NCI-H187 treated with DMSO at 0.1 percent for 48 hours (cell line): ENCODE results near the gene MPPED1.

ENCODE experiments used
- DNase-seq: peaks from one replicate; lab custom pipeline; 2025; lab: John Stamatoyannopoulos, UW

MPPED1 gene

GRCh38 chr22:43411869-43412807, at the start of gene MPPED1:
Gene MPPED1, plus strand, starts transcription at chr22:43412014. Its CDS starts 12,972 bp downstream, at chr22:43424986.
- DNase-seq = no peak

DNA sequence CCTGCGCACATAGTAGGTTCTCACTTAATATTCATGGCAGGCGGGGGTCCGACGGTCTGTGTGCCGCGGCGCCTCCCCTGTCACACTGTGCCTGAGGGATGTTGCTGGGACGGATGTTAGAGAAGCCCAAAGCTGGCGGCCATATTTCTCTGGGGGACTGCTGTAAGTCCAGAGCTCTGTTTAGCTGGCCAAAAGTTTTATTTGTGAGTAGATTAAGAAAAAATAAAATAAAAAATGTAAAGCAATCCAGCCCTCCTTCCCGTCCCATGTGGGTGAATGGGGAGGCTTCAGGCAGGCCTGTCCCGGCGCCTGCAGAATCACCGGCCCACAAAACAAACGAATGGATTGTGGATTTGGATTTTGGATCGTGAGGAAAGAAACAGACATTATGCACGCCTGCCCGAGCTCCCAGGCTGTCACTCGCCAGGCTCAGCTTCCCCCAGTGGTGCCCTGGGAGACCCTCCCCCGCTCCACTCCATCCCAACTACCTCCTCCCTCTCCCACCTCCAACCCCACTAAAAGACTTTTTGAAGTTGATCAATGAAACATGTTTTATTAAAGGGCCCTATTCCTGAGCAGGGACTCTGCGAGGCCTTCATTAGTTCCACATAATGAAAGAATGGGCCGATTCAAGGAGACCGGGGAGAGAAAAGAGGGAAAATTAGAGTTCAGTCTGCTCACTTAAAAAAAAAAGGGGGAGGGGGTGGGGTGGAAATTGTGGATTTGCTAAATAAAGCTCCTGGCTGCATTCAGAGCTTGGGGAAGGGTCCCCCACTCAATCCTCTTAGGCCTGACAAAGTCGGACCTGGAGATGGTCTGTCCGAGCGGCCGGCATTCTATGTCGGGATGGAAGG, 48.3 kb upstream of the MPPED1 start:
- no peak for DNase-seq

DNA sequence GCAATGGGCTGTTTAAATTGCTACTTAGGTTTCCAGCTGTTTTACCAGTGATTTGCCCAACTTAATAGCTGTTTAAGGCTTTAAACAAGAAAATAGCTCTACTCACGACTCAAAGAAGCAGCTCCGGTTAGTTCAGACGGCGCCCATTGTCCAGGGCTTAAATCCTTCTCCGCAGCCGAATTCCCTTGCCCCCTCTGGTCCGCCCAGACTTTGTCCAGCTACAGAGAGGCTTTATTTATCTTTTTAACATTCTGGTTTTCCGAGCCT, 47.7 kb upstream of the MPPED1 start:
- DNase-seq = no peak

DNA sequence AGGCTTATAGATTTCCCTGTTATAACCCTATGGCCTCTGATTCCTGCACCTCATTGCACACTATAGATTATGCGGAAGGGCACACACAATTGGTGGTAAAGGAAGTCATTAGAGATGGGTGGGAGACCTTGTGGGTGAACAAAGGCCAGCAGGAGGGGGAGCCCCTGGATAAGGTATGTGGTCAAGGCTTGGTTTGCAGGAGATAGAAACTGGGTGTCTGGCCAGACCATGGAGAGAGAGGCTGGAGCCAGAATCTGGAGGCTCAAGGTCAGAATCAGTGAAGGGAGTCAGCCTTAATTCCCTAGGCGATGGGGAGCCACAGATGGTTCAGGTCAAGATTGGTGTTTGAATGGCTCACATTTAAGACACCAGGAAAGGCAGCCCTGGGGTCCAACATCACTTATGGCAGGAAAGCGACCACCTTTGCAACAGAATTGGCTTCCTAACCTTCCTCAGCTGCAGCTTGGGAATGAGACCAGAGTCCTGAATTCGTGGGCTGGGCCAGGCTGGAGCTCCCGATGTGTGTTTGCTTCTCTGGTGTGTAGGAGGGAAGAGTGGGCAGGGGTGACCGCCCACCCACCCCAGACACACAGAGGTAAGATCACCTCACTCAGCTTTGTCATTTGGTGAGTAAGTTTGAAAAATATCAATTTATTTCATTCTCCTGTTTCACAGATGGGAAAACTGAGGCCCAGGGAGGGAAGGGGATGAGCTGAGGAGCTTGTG, 45.9 kb upstream of the MPPED1 start:
- DNase-seq = no peak

DNA sequence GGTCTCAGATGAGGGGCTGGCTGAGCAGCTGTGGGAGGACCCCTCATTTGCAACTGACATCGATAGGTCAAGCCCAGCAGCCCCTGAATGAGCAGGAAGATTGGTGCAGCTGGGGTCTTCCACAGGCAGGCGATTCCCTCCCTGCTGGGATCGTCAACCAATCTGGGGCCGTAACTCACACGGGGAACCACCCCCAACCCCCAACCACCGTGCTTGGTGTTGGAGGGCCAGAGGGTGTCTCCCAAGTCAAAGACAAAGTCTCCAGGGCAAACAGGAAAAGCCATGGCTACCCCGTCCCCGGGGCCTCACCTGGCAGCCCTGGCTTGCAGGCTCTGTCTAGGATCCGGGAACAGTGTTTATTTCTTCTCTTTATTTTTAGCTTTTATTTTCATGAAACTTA, 41.8 kb upstream of the MPPED1 start:
- DNase-seq = no peak

DNA sequence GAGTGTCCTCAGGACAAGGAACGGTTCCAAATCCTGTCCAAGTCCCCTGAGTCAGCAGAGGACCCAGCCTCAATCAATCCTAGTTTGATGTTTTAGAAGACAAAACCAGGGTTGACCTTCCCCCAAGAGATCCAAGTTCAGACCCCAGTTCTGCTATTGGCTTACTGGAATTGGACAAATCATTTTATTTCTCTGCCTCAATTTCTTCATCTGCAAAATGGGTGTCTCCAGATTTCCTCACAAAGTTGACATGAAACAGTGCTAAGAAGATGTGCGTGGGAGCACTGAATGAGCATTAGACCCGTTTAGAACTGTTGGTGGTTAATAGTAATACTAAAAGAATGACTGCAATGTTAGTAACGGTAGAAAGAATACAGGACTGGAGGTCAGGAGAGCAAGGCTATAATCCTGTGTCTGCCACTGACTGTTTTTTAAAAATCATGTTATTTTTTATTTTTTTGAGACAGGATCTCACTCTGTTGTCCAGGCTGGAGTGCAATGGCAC, 35.8 kb upstream of the MPPED1 start:
- no peak for DNase-seq

DNA sequence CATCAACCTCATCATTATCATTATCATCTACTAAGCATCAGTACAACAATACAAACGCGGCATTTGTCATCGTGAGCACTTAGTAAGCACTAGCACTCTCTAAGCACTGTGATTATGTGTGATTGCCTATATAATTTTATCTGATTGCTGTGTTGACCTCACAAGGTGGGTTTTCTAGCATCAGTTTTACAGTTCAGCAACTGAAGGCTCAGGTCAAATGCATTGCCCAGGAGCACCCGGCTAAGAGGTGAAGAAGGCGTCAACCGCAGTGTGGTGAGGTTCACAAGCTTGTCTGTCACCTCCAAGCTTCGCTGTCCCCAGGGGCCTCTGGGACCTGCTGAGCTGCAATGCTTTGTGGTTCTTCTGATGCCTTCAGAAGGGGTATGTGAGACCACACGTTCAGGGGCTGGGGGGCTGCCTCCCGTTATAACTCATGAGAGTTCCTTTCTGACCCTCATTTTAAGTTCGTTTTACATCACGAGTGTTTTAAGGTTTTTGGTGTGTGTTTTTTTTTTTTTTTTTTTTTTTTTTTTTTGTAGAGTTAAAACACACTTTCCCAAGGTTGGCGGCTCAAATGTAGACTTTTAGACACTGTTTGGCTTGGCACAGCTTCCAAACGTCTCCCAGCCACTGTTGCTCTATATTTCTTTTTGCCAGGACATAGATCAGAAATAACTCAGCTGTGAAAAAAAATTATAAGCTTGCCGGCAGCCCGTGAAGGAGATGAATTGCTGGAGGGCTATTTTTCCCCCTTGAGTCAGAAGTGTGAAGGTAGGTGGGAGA, 34.9 kb upstream of the MPPED1 start:
- no peak for DNase-seq

- DNase-seq = no peak
These were observed 34.3 kb upstream of the MPPED1 start for GRCh38 chr22:43377548-43377895.

- no peak for DNase-seq
These were observed 33.7 kb upstream of the MPPED1 start for GRCh38 chr22:43377896-43378704.

GRCh38 chr22:43381693-43382092, 30.1 kb upstream of the MPPED1 start:
- DNase-seq = no peak

DNA sequence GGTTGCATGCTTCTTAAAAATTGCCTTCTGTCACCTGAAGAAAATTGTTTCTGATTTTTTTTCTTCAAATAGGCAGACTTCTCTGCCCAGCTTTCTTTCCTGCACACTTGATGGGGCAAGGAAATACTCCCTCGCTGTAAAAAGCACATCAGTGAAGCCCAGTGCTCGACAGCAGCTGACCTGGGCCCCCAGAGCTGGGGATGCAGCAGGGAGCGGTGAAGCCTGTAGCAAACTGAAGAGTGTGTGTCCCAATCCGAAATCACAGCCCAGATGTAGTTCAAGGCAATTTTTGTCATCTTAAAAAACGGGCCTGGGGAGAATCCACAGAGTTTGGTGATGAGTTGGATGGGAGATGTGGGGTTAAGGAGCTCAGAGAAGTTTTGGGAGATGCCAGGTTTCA, 27.0 kb upstream of the MPPED1 start:
- no peak for DNase-seq

DNA sequence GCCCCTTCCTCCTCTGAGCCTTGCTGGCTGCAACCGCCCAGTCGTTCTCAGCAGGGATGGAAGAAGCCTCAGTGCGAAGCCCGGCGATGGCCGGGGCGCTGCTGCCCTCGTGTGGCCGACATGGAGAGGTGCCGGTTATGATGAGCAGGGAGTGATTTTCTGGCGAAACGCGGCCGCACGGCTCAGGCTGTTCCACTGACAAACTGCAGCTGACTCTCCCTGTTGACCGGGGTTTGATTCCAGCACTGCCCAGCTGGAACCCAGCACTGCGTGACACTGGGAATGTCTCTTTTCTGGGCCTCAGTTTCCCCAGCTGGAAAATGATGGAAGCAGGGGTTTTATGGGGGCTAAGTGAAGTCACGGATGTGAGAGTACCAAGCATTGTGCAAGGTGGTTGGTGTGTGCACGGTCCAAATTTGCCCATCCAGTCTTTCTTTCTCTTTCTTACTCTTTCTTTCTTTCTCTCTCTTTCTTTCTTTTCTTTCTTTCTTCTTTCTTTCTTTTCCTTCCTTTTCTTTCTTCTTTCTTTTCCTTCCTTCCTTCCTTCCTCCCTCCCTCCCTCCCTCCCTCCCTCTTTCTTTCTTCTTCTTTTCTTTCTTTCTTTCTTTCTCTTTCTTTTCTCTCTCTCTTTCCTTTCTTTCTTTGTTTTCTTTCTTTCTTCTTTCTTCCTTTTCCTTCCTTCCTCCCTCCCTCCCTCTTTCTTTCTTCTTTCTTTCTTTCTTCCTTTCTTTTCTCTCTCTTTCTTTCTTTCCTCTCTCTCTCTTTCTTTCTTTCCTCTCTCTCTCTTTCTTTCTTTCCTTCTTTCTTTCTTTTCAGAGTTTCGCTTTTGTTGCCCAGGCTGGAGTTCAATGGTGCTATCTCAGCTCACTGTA, 25.8 kb upstream of the MPPED1 start:
- no peak for DNase-seq

GRCh38 chr22:43387815-43388214, 24.0 kb upstream of the MPPED1 start:
- DNase-seq = no peak

DNA sequence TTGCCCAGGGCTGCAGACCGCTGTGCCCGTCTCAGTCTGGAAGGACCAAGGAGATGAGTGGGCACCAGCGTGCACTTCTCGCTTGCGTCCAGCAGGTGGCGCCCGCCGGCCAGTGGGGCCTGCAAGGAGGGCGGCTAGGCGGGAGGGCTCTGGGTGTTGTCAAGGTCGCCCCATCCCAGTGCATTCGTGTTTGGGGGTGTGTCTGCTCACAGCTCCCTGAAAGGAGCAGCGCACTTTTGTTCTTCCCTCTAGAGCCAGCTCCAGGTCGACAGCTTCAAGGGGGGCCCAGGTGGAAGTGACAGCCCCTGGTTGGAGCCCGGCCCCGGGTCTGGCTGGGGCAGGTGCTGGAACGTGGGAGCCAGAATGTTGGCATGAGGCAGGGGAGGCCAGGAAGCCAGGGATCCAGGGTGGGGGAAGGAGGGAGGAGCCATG, 23.4 kb upstream of the MPPED1 start:
- DNase-seq = no peak

- no peak for DNase-seq
These were observed 22.5 kb upstream of the MPPED1 start for GRCh38 chr22:43389227-43389836.

DNA sequence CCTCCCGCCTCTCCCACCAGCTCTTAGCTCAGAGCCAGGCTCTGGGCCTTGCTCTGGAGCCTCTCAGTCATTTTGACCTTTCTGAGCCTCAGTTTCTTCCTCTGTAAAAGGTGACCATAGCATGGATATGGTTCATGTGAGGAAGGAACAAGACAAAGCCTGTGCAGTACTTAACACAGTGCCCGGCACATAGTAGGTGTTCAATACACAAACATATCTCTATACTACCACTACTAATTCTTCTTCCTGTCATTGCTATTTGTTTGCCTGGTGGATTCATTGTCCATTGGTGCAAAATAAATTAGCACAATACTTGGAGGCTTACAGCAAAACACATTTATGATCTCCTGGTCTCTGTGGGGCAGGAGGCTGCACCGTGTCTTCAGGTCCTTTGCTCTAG, 21.6 kb upstream of the MPPED1 start:
- no peak for DNase-seq

DNA sequence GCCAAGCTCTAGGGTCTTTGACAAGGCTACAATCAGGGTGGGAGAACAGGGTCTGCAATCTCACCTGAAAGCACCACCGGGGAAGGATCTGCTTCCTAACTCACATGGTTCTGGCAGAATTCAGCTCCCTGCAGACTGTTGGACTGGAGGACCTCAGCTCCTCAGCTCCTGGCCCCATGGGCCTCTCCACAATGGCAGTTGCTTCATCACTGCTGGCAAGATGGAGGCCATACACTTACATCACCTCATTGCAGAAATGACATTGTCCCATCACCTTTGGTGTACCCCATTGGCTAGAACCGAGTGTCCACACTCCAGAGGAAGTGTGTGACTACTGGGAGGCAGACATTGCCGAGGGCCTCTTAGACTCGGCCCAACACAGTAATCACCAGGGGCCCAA, 20.9 kb upstream of the MPPED1 start:
- DNase-seq = no peak

DNA sequence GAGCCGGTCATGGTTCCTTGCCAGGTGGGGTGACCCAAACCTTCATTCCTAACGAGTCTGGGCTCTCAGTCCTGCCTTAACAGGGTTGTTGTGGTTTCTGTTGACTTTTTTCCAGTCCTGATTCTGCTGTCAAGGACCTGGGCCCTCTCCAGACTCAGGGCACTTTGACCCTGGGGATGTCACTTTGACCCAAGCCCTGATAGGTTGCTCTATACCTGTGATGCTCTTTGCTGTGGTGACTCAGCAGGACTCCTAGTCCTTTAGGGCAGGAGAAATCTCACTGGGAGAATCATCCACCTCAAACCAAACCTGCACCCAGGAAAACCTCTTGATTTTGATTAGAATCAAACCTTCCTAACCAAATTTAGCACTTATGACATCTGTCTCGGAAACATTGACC, 20.5 kb upstream of the MPPED1 start:
- DNase-seq = no peak

DNA sequence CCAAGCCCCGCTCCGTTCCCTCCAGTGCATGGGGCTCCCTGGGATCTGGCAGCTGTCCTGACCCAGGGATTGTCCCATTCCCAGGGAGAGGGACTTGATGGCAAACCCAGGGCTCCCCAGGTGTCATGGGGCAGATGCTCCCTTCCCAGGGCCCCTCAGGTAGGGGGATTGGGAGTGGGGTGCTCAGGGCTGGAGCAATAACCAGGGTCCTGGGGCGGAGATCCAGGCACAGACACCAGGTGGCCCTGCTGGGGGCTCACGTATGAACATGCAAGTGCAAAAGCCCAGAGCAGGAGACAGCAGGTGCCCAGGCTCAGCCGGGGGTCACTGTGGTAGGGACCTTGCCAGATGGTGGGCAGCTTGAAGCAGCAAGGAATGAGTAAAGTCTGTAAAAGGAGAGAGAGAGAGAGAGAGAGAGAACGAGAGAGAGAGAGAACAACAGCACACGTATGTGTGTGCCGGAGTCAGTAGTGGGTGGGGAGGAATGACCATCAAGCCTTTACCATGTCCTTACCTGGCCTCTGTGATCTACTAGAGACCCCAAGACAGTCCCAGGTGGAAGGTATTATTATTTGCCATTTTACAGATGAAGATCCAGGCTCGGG, 19.3 kb upstream of the MPPED1 start:
- DNase-seq = no peak
